GM12801 (cell line): ENCODE data around the gene JUN.

ENCODE experiments used
- CTCF ChIP-seq: IDR thresholded peaks from one replicate; pipeline ENCODE4 v1.5.1; 2011; ENCODE audit warnings: control low read depth; ENCODE audit not compliant: insufficient read length; ENCODE audit errors: extremely low read depth

JUN gene

GRCh38 chr1:58773406-58773840 lies 10.4 kb downstream of the JUN start:
- TF ChIP-seq CTCF: no peak

GRCh38 chr1:58769809-58770320 lies 14.0 kb downstream of the JUN start:
- TF ChIP-seq CTCF: no peak

GRCh38 chr1:58768971-58769808 lies 14.7 kb downstream of the JUN start:
- TF ChIP-seq CTCF: no peak

GRCh38 chr1:58768191-58768731 lies 15.6 kb downstream of the JUN start:
- TF ChIP-seq CTCF: no peak

- TF ChIP-seq CTCF: no peak
Observed at GRCh38 chr1:58767143-58767542, 16.7 kb downstream of the JUN start.

GRCh38 chr1:58765441-58765840 lies 18.4 kb downstream of the JUN start:
- TF ChIP-seq CTCF: no peak

GRCh38 chr1:58765006-58765405 lies 18.8 kb downstream of the JUN start:
- TF ChIP-seq CTCF: no peak
